Measurements from ENCODE around the gene SDHD. TPM values are rescaled to one million over a fixed set of nuclear protein-coding genes. Genes with fewer than 3 reads are reported as not detected.

SDHD gene
- total and polyA plus RNA-seq, 2 experiments from 2014 or later: 52.1 to 184 TPM

DNA sequence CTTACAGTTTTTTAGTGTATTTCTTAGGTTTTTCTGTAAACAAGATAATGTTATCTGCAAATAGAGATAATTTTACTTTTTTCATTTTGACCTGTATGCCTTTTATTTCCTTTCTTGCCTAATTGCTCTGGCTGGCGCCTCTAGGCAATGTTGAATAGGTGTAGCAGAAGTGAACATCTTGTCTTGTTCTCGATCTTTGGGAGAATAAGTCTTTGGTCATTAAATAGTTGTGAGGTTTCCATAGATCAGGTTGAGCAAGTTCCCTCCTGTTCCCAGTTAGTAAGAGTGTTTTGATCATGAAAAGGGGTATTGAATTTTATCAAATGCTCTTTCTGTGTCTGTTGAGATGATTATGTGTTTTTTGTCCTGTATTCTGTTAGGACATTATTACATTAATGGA, 36.9 kb upstream of the SDHD start:
- TF ChIP-seq, protein P1, sequence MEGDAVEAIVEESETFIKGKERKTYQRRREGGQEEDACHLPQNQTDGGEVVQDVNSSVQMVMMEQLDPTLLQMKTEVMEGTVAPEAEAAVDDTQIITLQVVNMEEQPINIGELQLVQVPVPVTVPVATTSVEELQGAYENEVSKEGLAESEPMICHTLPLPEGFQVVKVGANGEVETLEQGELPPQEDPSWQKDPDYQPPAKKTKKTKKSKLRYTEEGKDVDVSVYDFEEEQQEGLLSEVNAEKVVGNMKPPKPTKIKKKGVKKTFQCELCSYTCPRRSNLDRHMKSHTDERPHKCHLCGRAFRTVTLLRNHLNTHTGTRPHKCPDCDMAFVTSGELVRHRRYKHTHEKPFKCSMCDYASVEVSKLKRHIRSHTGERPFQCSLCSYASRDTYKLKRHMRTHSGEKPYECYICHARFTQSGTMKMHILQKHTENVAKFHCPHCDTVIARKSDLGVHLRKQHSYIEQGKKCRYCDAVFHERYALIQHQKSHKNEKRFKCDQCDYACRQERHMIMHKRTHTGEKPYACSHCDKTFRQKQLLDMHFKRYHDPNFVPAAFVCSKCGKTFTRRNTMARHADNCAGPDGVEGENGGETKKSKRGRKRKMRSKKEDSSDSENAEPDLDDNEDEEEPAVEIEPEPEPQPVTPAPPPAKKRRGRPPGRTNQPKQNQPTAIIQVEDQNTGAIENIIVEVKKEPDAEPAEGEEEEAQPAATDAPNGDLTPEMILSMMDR (IDR thresholded peaks at IDR 0.05; ENCODE audit: low read depth, low read length): no peak
- Histone ChIP-seq H3K36me3 (peaks cover 77% of the 10 kb centered on the region), H3K4me3 (no peak overlapping the region), H3K4me1 (ENCODE audit: low read depth) (no peaks in the 10 kb centered on the region), H3K9me3 (ENCODE audit: low read depth) (no peaks in the 10 kb centered on the region), H3K27ac (peak overlapping the region; percentile 3), H3K27me3 (no peaks in the 10 kb centered on the region)
- no peak for DNase-seq (ENCODE audit: low read depth in 1 of 2, low spot score in 1 of 2)

DNA sequence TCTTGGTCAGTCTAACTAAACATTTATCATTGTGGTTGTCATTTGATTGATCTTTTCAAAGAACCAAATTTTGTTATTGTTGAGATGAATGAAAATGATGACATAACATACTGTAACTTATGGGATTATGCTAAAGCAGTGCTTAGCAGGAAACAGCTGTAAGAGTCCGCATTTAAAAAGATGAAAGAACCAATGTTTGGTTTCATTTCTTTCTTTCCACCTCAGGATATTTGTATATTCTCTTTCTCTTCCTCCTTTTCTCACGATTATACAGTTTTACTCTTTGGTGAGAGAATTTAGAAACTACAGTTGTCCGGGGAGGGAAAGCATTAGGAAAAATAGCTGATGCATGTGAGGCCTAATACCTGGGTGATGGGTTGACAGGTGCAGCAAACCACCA, 36.0 kb upstream of the SDHD start:
- TF ChIP-seq, protein P1 (IDR thresholded peaks at IDR 0.05; ENCODE audit: low read depth, low read length): no peak

DNA sequence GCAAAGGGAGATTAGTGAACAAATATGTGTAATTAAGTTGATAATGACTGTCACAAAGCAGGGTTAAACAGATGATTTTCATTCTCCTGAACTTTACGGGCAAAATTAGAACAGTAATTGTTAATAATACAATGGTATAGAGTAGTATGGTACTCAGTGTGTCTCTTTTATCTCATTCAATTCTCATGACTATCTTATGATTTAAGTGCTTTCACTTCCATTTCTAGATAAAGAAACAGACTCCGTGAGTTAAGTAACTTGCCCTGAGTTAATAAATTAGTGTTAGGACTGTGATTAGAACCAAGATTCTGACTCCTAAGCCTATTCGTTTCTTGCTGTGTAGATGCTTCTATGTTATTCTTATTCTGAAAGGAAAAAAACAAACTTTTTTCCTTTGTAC, 34.9 kb upstream of the SDHD start:
- no peak for DNase-seq (ENCODE audit: low read depth in 1 of 2, low spot score in 1 of 2)
- Histone ChIP-seq H3K27me3 (no peaks in the 10 kb centered on the region), H3K36me3 (peaks cover 63% of the 10 kb centered on the region), H3K27ac (peak overlapping the region; percentile 78), H3K4me1 (ENCODE audit: low read depth) (no peaks in the 10 kb centered on the region), H3K4me3 (no peak overlapping the region), H3K9me3 (ENCODE audit: low read depth) (no peaks in the 10 kb centered on the region)
- TF ChIP-seq, protein P1 (IDR thresholded peaks at IDR 0.05; ENCODE audit: low read depth, low read length): no peak

More for the DNA sequence above, 36.0 kb upstream of the SDHD start:
- peak overlapping the region; percentile 45 for H3K27ac ChIP-seq
- peaks cover 69% of the 10 kb centered on the region for H3K36me3 ChIP-seq
- H3K4me1 ChIP-seq (ENCODE audit: low read depth): no peaks in the 10 kb centered on the region
- no peaks in the 10 kb centered on the region for H3K27me3 ChIP-seq
- no peaks in the 10 kb centered on the region for H3K9me3 ChIP-seq (ENCODE audit: low read depth)
- H3K4me3 ChIP-seq: no peak overlapping the region
- no peak for DNase-seq (ENCODE audit: low read depth in 1 of 2, low spot score in 1 of 2)

GRCh38 chr11:112057170-112057569, 29.5 kb upstream of the SDHD start:
- DNase-seq (ENCODE audit: low read depth in 1 of 2, low spot score in 1 of 2): no peak
- Histone ChIP-seq H3K4me1 (ENCODE audit: low read depth) (no peaks in the 10 kb centered on the region), H3K27ac (peak overlapping the region; percentile 45), H3K36me3 (peaks cover 74% of the 10 kb centered on the region), H3K4me3 (no peak overlapping the region), H3K27me3 (no peaks in the 10 kb centered on the region), H3K9me3 (ENCODE audit: low read depth) (no peaks in the 10 kb centered on the region)
- TF ChIP-seq, protein P1 (IDR thresholded peaks at IDR 0.05; ENCODE audit: low read depth, low read length): no peak

- H3K27ac ChIP-seq: no peak overlapping the region
- TF ChIP-seq, protein P1 (IDR thresholded peaks at IDR 0.05; ENCODE audit: low read depth, low read length): no peak
- no peaks in the 10 kb centered on the region for H3K4me1 ChIP-seq (ENCODE audit: low read depth)
- no peaks in the 10 kb centered on the region for H3K9me3 ChIP-seq (ENCODE audit: low read depth)
- no peak overlapping the region for H3K4me3 ChIP-seq
- no peaks in the 10 kb centered on the region for H3K27me3 ChIP-seq
- peaks cover 74% of the 10 kb centered on the region for H3K36me3 ChIP-seq
- no peak for DNase-seq (ENCODE audit: low read depth in 1 of 2, low spot score in 1 of 2)
Measured at GRCh38 chr11:112058103-112058502, 28.6 kb upstream of the SDHD start.

- no peak overlapping the region for H3K4me3 ChIP-seq
- no peaks in the 10 kb centered on the region for H3K9me3 ChIP-seq (ENCODE audit: low read depth)
- H3K36me3 ChIP-seq: peaks cover 57% of the 10 kb centered on the region
- H3K4me1 ChIP-seq (ENCODE audit: low read depth): no peaks in the 10 kb centered on the region
- peak overlapping the region; percentile 34 for H3K27ac ChIP-seq
- no peak for DNase-seq (ENCODE audit: low read depth in 1 of 2, low spot score in 1 of 2)
- TF ChIP-seq, protein P1 (IDR thresholded peaks at IDR 0.05; ENCODE audit: low read depth, low read length): no peak
- H3K27me3 ChIP-seq: no peaks in the 10 kb centered on the region
Measured at GRCh38 chr11:112062923-112063322, 23.8 kb upstream of the SDHD start.

Measured in cardiac muscle cell (in vitro differentiated cells and primary cell).